ENCODE results near the gene INPP4B. TPM values are rescaled to one million over a fixed set of nuclear protein-coding genes. Genes with fewer than 3 reads are reported as not detected.

Gene INPP4B
- total RNA-seq, 1 experiment from 2014 or later: 0.07 TPM

DNA sequence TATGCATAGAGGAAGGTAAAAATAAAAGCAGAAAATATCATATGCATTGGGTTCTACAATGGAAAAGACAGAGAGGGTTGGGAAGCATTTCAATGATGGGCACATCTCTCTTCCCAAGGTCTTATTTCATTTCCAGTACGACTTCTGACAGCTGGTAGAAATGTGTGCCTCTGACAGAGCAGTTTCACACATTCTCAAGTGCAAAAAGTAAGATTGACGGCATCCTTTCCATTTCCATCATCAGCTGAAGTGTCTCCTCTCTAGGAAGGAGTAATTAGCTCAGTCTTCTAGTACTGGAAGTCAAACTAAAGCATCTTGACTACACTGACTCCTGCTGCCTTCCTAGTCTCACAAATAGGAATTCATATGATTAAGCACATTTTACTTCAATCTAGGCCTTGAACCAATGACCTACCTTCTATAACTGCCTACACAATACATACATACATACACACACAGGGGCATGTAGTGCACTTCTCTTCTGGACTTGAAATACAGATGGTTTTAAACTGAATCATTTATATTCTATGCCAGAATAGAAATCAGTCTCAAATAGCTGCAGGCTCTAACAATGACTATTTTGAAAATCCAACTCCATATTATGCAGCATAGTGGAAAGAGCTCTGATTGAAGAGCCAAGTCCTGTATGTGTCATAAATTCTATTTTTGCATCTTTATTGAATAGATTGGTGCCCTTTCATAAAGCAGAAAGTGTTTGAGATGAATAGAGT lies 473.4 kb downstream of the INPP4B start:
- Histone ChIP-seq H4K20me1 (ENCODE audit: control insufficient read depth, insufficient read depth, insufficient read length) (no peaks in the 10 kb centered on the region), H3K23me2 (ENCODE audit: insufficient read length, low read depth, low read length, poor library complexity, severe bottlenecking) (no peaks in the 10 kb centered on the region), H3T11ph (ENCODE audit: low read length) (no peak overlapping the region), H2BK120ac (ENCODE audit: low read depth, low read length, poor library complexity, severe bottlenecking) (no peak overlapping the region), H3K9ac (ENCODE audit: extremely low read depth, insufficient read length, low read length) (no peak overlapping the region), H3K23ac (ENCODE audit: insufficient read length, low read depth, low read length) (no peak overlapping the region), H3K14ac (ENCODE audit: insufficient read depth, low read length) (no peak overlapping the region), H4K5ac (ENCODE audit: insufficient read length, low read depth, low read length) (no peak overlapping the region), H4K8ac (replicated peaks; ENCODE audit: insufficient read length, low read depth, low read length) (no peak overlapping the region), H3K79me2 (ENCODE audit: insufficient read depth, low read length) (no peaks in the 10 kb centered on the region), H3K27ac (ENCODE audit: insufficient read length, low read depth, low read length) (no peak overlapping the region), H3K4me2 (ENCODE audit: insufficient read depth, insufficient read length, low read length) (no peak overlapping the region), H4K91ac (ENCODE audit: insufficient read length, low read depth, low read length) (no peak overlapping the region), H3K79me1 (ENCODE audit: insufficient read depth, low read depth, low read length, poor library complexity, severe bottlenecking) (no peaks in the 10 kb centered on the region), H2BK15ac (ENCODE audit: low read depth, low read length) (no peak overlapping the region), H3K27me3 (ENCODE audit: insufficient read depth, low read length) (no peaks in the 10 kb centered on the region), H3K4me1 (ENCODE audit: insufficient read depth, low read length) (no peaks in the 10 kb centered on the region), H3K18ac (ENCODE audit: insufficient read length, low read depth, low read length) (no peak overlapping the region), H2BK12ac (ENCODE audit: insufficient read length, low read depth, low read length) (no peak overlapping the region), H2BK5ac (ENCODE audit: insufficient read length, low read length) (no peak overlapping the region), H2AK5ac (ENCODE audit: insufficient read length, low read length) (no peak overlapping the region), H3K56ac (ENCODE audit: insufficient read length, low read depth, low read length) (no peak overlapping the region), H2BK20ac (ENCODE audit: low read depth, low read length, poor library complexity, severe bottlenecking) (no peak overlapping the region), H3K9me3 (ENCODE audit: control insufficient read depth, low read depth, low read length) (no peaks in the 10 kb centered on the region), H3K4ac (ENCODE audit: low read depth, low read length) (no peak overlapping the region), H2AFZ (ENCODE audit: low read length) (no peak overlapping the region)
- Mint-ChIP-seq H3K36me3 (ENCODE audit: insufficient read depth in 1 of 3, low read depth in 3 of 3) (peaks cover 0 to 3% (median 0%) of the 10 kb centered on the region in 3 experiments; a peak in 2 of 7 replicates), H3K4me1 (peaks cover 4 to 5% of the 10 kb centered on the region in 2 experiments; a peak in 3 of 4 replicates), H3K27me3 (ENCODE audit: low read depth) (no peaks in the 10 kb centered on the region), H3K27ac (no peak overlapping the region), H3K9me3 (peaks cover 3% of the 10 kb centered on the region in 2 experiments; a peak in 3 of 5 replicates), H3K4me3 (no peak overlapping the region)
- WGBS (ENCODE audit: extremely low coverage, insufficient read length, low lambda C conversion rate): no CpG with 5 or more reads among the region's 2 CpGs
- TF ChIP-seq, protein P1, sequence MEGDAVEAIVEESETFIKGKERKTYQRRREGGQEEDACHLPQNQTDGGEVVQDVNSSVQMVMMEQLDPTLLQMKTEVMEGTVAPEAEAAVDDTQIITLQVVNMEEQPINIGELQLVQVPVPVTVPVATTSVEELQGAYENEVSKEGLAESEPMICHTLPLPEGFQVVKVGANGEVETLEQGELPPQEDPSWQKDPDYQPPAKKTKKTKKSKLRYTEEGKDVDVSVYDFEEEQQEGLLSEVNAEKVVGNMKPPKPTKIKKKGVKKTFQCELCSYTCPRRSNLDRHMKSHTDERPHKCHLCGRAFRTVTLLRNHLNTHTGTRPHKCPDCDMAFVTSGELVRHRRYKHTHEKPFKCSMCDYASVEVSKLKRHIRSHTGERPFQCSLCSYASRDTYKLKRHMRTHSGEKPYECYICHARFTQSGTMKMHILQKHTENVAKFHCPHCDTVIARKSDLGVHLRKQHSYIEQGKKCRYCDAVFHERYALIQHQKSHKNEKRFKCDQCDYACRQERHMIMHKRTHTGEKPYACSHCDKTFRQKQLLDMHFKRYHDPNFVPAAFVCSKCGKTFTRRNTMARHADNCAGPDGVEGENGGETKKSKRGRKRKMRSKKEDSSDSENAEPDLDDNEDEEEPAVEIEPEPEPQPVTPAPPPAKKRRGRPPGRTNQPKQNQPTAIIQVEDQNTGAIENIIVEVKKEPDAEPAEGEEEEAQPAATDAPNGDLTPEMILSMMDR (conservative IDR thresholded peaks at IDR 0.05): no peak
- no peak for DNase-seq

Measured in H9 (cell line).